Natural killer cell treated with Interleukin-12 subunit alpha and Interleukin-12 subunit beta and Interleukin-15 and Interleukin-18, amount 100 ng/mL, for 72 hours (primary cell): ENCODE measurements around the gene DIP2C. TPM values are rescaled to one million over a fixed set of nuclear protein-coding genes. Genes with fewer than 3 reads are reported as not detected.

Source experiments
- ATAC-seq, 2 donors: fragments of 150-1000 bp; cut with Tn5 transposase in 1 of 2; sonication (Bioruptor Pico), chemical (Tn5 transposase) in 1 of 2; 2 replicates each; pipeline ENCODE4 v1.10.0; 2021
- DNase-seq: peaks from one replicate; pipeline ENCODE4 v3.0.0; 2022; ENCODE audit warnings: low spot score
- H3K27ac Mint-ChIP-seq, 2 donors: 1 replicate in 1 of 2; 2 replicates in 1 of 2; pipeline ENCODE4 v1.8.0; 2022; ENCODE audit warnings: mixed read lengths in 2 of 2, mild to moderate bottlenecking in 1 of 2, moderate library complexity in 1 of 2
- H3K27me3 Mint-ChIP-seq, 2 donors: 1 replicate in 1 of 2; 2 replicates in 1 of 2; pipeline ENCODE4 v1.8.0; 2022; ENCODE audit warnings: mixed read lengths in 2 of 2
- H3K36me3 Mint-ChIP-seq: one replicate; pipeline ENCODE4 v1.8.0; 2022; ENCODE audit warnings: mixed read lengths
- H3K4me1 Mint-ChIP-seq, 2 donors: 1 replicate in 1 of 2; 2 replicates in 1 of 2; pipeline ENCODE4 v1.8.0; 2022; ENCODE audit warnings: low read depth in 2 of 2, mixed read lengths in 2 of 2, mild to moderate bottlenecking in 1 of 2
- H3K4me3 Mint-ChIP-seq: one replicate; pipeline ENCODE4 v1.8.0; 2022; ENCODE audit warnings: mixed read lengths
- H3K9me3 Mint-ChIP-seq: 2 replicates; pipeline ENCODE4 v1.8.0; 2022; ENCODE audit warnings: mixed read lengths
- total RNA-seq, 2 donors: library from RNA; stranded (reverse); gene quantifications; one replicate each; pipeline ENCODE4 v1.2.3, GENCODE V29; 2022

DIP2C gene
- total RNA-seq, 2 donors from 2014 or later, result 0.57 to 0.98 TPM

- H3K36me3 Mint-ChIP-seq, result no peaks in the 10 kb centered on the region
- DNase-seq, result peak; percentile 37
- no peaks in the 10 kb centered on the region for H3K9me3 Mint-ChIP-seq
- peaks cover 23 to 38% of the 10 kb centered on the region in 2 donors for H3K27me3 Mint-ChIP-seq
- ATAC-seq, result no peak
- H3K27ac Mint-ChIP-seq, result no peak overlapping the region
- H3K4me3 Mint-ChIP-seq, result no peak overlapping the region
- H3K4me1 Mint-ChIP-seq, result no peaks in the 10 kb centered on the region
Measured at GRCh38 chr10:525565-526315, 163.7 kb downstream of the DIP2C start.

- Mint-ChIP-seq H3K27ac (no peak overlapping the region), H3K4me1 (no peaks in the 10 kb centered on the region), H3K4me3 (no peak overlapping the region), H3K9me3 (no peaks in the 10 kb centered on the region), H3K27me3 (peaks cover 27 to 48% of the 10 kb centered on the region in 2 donors), H3K36me3 (no peaks in the 10 kb centered on the region)
- ATAC-seq (no peak), DNase-seq (peak; percentile 22)
Measured at GRCh38 chr10:523925-524324, 165.5 kb downstream of the DIP2C start.

DNA sequence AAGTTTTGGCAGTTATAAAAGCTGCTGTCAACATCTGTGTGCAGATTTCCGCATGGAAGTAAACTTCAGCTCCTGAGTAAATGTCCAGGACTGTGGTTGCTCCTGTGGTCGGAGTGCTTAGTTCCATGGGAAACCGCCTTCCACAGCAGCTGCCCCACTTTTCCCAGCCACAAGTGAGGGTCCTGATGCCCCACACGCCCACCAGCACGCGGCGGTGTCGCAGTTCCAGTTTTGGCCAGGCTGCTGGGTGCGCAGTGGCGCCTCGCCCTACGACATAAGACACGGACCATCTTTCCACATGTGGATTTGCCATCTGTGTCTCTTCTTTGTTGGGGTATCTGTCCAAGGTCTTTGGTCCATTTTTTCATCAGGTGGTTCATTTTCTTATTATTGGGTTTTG, 167.1 kb downstream of the DIP2C start:
- H3K4me1 Mint-ChIP-seq, result no peaks in the 10 kb centered on the region
- H3K36me3 Mint-ChIP-seq, result no peaks in the 10 kb centered on the region
- no peaks in the 10 kb centered on the region for H3K9me3 Mint-ChIP-seq

DNA sequence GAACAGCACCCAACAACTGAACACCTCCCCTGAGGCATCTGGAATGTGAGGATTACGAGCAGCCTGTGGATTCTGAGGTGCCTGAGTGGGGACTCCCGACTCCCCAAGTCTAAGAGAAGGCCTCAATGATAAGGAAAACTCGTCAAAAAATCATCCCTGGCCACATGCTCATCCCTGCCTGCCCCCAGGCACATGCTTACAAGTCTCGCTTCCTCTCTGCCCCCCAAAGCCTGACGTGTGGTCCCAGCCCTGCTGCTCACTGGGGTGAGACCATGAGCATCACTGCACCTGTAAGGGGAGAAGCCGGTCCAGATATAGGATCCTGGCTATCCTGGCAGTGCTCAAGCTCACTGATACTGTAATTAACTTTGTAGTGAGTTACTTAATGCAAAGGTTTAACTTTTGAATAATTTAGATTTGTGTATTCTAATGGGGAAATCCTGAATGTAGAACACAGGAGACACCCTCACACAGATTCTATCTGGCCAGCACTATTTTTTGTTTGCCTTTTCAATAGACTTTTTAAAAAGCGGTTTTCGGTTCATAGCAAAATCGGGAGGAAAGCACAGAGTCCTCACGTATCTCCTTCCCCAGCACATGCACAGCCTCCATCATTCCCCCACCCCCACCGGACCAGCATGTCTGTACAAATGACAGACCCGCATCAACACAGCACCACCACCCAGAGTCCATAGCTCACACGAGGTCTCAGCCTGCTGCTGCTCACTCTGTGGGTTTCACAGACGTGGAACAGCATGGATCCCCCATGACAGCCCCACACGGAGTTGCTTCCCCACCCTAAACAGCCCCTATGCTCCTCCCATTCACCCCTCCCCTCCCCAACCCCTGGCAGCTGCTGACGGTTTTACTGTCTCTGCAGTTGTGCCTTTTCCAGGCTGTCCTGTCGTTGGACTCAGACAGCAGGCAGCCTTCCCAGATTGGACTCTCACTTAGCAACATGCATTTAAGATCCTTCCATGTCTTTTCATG, 167.9 kb downstream of the DIP2C start:
- H3K27ac Mint-ChIP-seq, result no peak overlapping the region
- H3K4me1 Mint-ChIP-seq, result no peaks in the 10 kb centered on the region
- peaks cover 21 to 41% of the 10 kb centered on the region in 2 donors for H3K27me3 Mint-ChIP-seq
- H3K36me3 Mint-ChIP-seq, result no peaks in the 10 kb centered on the region
- no peaks in the 10 kb centered on the region for H3K9me3 Mint-ChIP-seq
- DNase-seq (peak; percentile 22), ATAC-seq (no peak)
- H3K4me3 Mint-ChIP-seq, result no peak overlapping the region

More for the DNA sequence above, 167.1 kb downstream of the DIP2C start:
- no peak overlapping the region for H3K27ac Mint-ChIP-seq
- DNase-seq (peak; percentile 45), ATAC-seq (no peak)
- peaks cover 21 to 46% of the 10 kb centered on the region in 2 donors for H3K27me3 Mint-ChIP-seq
- H3K4me3 Mint-ChIP-seq, result no peak overlapping the region

DNA sequence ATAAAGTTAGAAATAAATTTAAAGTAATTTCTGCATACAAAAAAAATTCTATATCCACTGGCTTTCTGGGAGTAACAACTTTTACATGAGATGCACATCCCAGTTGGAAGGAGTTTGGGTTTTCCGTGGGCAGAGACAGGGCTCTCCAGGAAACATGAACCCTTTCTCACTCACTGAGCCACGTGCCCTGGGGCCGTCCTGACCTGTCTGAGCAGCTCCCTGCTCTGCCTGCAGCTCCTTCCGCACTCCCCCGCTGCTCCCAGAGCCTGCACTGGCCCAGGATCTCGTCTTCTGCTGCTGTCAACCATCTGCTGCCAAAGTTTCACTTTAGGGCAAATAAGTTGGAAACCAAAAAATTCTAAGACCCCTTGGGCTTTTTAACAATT, 169.1 kb downstream of the DIP2C start:
- DNase-seq, result peak; percentile 59
- peaks cover 20 to 37% of the 10 kb centered on the region in 2 donors for H3K27me3 Mint-ChIP-seq
- no peaks in the 10 kb centered on the region for H3K9me3 Mint-ChIP-seq
- no peak overlapping the region for H3K4me3 Mint-ChIP-seq
- H3K36me3 Mint-ChIP-seq, result no peaks in the 10 kb centered on the region
- ATAC-seq, result no peak
- peaks cover 0 to 4% of the 10 kb centered on the region in 2 donors for H3K4me1 Mint-ChIP-seq
- no peak overlapping the region for H3K27ac Mint-ChIP-seq

DNA sequence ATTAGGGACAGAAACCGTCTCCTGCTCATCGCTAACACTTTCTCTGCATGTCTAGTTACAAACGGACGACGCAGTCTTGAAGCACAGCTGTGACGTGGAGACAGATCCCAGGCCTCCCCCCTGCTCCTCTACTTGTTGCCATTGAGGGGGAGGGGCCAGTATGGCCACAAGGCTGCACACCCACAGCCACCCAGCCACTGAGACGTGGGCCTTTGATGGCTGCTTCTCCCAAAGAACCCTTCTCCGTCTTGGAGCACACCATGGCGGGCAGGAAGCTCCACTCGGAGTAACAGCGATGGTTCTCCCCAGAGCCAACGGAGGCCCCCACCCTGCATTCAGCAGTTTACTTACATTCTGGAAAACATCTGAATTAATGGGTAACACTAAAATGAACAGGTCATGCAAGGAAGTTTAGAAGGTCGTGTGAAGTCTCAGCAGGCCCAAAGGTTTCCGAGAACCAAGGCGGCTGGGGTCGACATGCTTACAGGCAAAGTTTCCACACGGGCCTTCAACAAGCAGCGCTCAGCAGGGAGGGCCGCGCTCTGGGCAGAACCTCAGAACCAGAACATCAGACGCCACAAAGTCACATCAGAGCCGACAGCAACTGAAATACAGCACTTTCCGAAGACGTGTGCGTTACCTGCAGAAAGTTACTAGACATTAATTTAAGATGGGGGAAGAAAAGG, 169.6 kb downstream of the DIP2C start:
- no peaks in the 10 kb centered on the region for H3K9me3 Mint-ChIP-seq
- no peak overlapping the region for H3K4me3 Mint-ChIP-seq
- peaks cover 18 to 34% of the 10 kb centered on the region in 2 donors for H3K27me3 Mint-ChIP-seq
- peaks cover 0 to 4% of the 10 kb centered on the region in 2 donors for H3K4me1 Mint-ChIP-seq
- no peak for DNase-seq
- no peaks in the 10 kb centered on the region for H3K36me3 Mint-ChIP-seq
- H3K27ac Mint-ChIP-seq, result no peak overlapping the region
- ATAC-seq, result no peak

GRCh38 chr10:519055-519715, 170.3 kb downstream of the DIP2C start:
- no peak overlapping the region for H3K4me3 Mint-ChIP-seq
- no peak for ATAC-seq

DNA sequence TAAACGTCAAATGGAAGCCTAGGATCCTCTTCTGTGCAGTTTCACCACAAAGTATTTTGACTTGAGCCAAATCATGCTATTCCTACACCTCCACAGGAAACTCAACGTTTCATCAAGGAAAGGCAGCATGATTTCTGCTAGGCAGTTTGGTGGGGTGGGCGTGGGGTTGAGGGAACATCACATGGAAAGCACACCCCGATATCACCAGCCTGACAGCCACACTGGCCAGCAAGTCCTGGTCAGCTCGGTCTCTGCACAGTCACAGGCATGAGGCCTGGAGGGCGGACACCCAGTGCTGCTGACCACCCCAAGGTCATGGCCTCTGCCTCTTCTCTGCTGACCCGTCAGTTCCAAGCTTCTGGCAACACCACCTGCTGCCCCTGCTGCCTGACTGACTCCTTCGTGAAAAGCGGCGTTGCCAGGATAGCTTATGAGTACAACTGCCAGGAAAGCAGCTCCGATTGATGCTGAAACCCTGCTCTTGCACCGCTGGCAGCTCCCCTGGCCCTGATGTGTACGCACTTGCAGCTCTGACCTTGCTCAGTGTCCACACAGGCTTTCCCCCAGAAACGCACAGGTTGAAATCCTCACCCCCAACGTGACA, 171.5 kb downstream of the DIP2C start:
- H3K9me3 Mint-ChIP-seq, result no peaks in the 10 kb centered on the region
- ATAC-seq (no peak), DNase-seq (no peak)
- H3K27me3 Mint-ChIP-seq, result peaks cover 21 to 38% of the 10 kb centered on the region in 2 donors
- no peak overlapping the region for H3K4me3 Mint-ChIP-seq
- H3K4me1 Mint-ChIP-seq, result peaks cover 10 to 15% of the 10 kb centered on the region in 2 donors
- no peak overlapping the region for H3K27ac Mint-ChIP-seq
- no peaks in the 10 kb centered on the region for H3K36me3 Mint-ChIP-seq

More at GRCh38 chr10:519055-519715, 170.3 kb downstream of the DIP2C start:
- no peak for DNase-seq
- no peaks in the 10 kb centered on the region for H3K36me3 Mint-ChIP-seq
- no peak overlapping the region for H3K27ac Mint-ChIP-seq
- H3K27me3 Mint-ChIP-seq, result peaks cover 18 to 34% of the 10 kb centered on the region in 2 donors
- no peaks in the 10 kb centered on the region for H3K9me3 Mint-ChIP-seq
- H3K4me1 Mint-ChIP-seq, result peaks cover 0 to 6% of the 10 kb centered on the region in 2 donors

GRCh38 chr10:517241-517830, 172.1 kb downstream of the DIP2C start:
- ATAC-seq (no peak), DNase-seq (no peak)
- H3K27ac Mint-ChIP-seq, result no peak overlapping the region
- peaks cover 16 to 32% of the 10 kb centered on the region in 2 donors for H3K27me3 Mint-ChIP-seq
- peaks cover 10 to 15% of the 10 kb centered on the region in 2 donors for H3K4me1 Mint-ChIP-seq
- no peak overlapping the region for H3K4me3 Mint-ChIP-seq
- H3K36me3 Mint-ChIP-seq, result no peaks in the 10 kb centered on the region
- no peaks in the 10 kb centered on the region for H3K9me3 Mint-ChIP-seq

- no peak overlapping the region for H3K4me3 Mint-ChIP-seq
- no peak overlapping the region for H3K27ac Mint-ChIP-seq
- H3K36me3 Mint-ChIP-seq, result no peaks in the 10 kb centered on the region
- ATAC-seq, result no peak
- no peaks in the 10 kb centered on the region for H3K9me3 Mint-ChIP-seq
- no peak for DNase-seq
- H3K4me1 Mint-ChIP-seq, result peaks cover 10 to 15% of the 10 kb centered on the region in 2 donors
- H3K27me3 Mint-ChIP-seq, result peaks cover 15 to 26% of the 10 kb centered on the region in 2 donors
Measured at GRCh38 chr10:516764-517163, 172.7 kb downstream of the DIP2C start.

GRCh38 chr10:515674-516073, 173.8 kb downstream of the DIP2C start:
- no peaks in the 10 kb centered on the region for H3K36me3 Mint-ChIP-seq
- peaks cover 19 to 21% of the 10 kb centered on the region in 2 donors for H3K4me1 Mint-ChIP-seq
- no peak overlapping the region for H3K27ac Mint-ChIP-seq
- ATAC-seq, result no peak
- no peak overlapping the region for H3K4me3 Mint-ChIP-seq
- H3K27me3 Mint-ChIP-seq, result peaks cover 10 to 15% of the 10 kb centered on the region in 2 donors
- no peaks in the 10 kb centered on the region for H3K9me3 Mint-ChIP-seq
- DNase-seq, result no peak

GRCh38 chr10:514137-514671, 175.3 kb downstream of the DIP2C start:
- H3K4me1 Mint-ChIP-seq, result peaks cover 19 to 21% of the 10 kb centered on the region in 2 donors
- ATAC-seq, result no peak
- H3K27ac Mint-ChIP-seq, result no peak overlapping the region
- no peaks in the 10 kb centered on the region for H3K9me3 Mint-ChIP-seq
- no peak for DNase-seq
- H3K36me3 Mint-ChIP-seq, result no peaks in the 10 kb centered on the region
- H3K4me3 Mint-ChIP-seq, result no peak overlapping the region
- H3K27me3 Mint-ChIP-seq, result peaks cover 6 to 9% of the 10 kb centered on the region in 2 donors
